Measurements from ENCODE around the gene C1QTNF8.

C1QTNF8 gene

DNA sequence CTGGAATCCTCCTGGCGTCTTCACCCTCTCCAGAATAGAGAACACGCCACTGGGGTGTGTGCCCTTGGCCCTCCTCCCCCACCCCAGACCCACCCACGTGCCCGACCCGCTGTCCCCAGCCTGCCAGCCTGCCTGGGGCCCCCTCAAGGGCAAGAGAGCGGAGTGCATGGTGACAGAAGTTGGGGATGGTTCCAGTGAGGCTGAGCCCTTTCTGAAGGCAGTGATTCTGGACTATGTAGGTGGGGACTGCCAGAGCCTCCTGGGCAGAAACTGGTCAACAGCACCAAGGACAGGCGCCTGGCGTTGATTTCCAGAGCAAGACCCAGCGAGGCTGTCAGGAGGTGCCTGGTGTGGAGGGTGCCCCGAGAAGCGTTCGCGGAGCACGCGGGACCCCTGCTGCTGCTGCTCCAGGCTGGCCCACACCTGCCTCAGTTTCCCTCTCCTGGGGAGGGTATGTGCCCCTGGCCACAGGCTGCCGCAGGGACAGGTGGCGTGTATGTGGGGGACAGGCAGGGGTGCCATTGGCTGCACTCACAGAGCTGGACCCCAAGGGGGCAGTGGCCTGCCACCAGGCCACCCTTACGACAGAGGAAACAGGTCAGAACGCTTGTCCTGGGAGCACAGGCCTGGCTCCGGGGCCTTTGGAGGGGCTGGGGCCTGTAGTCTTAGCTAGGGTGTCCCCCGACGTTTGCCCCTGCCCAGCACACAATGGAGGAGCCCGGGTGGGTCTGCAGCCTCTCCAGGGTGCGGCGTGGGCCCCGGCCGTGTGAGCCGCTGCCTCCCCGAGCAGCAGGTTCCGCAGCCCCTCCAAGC lies 22.3 kb downstream of the C1QTNF8 start:
- no peak overlapping the region for H3K4me3 ChIP-seq (ENCODE audit: low read depth, low read length)
- TF ChIP-seq, protein P1, sequence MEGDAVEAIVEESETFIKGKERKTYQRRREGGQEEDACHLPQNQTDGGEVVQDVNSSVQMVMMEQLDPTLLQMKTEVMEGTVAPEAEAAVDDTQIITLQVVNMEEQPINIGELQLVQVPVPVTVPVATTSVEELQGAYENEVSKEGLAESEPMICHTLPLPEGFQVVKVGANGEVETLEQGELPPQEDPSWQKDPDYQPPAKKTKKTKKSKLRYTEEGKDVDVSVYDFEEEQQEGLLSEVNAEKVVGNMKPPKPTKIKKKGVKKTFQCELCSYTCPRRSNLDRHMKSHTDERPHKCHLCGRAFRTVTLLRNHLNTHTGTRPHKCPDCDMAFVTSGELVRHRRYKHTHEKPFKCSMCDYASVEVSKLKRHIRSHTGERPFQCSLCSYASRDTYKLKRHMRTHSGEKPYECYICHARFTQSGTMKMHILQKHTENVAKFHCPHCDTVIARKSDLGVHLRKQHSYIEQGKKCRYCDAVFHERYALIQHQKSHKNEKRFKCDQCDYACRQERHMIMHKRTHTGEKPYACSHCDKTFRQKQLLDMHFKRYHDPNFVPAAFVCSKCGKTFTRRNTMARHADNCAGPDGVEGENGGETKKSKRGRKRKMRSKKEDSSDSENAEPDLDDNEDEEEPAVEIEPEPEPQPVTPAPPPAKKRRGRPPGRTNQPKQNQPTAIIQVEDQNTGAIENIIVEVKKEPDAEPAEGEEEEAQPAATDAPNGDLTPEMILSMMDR (IDR thresholded peaks at IDR 0.05; ENCODE audit: low read depth, low read length), result no peak
- in situ Hi-C loops (cut with HindIII; ENCODE audit: low sequenced_read_pairs), result no loop called here
- no peak for DNase-seq (ENCODE audit: low read depth, low spot score)

GRCh38 chr16:1073262-1073558 lies 22.8 kb downstream of the C1QTNF8 start:
- in situ Hi-C loops (cut with HindIII; ENCODE audit: low sequenced_read_pairs), result no loop called here

GRCh38 chr16:1072526-1073261 lies 23.4 kb downstream of the C1QTNF8 start, which contains the start of gene SSTR5:
TSS of gene SSTR5 (plus strand) at chr16:1072747. CDS start at chr16:1078869, 6,122 bp downstream.
- TF ChIP-seq, protein P1 (IDR thresholded peaks at IDR 0.05; ENCODE audit: low read depth, low read length), result no peak
- no peak for DNase-seq (ENCODE audit: low read depth, low spot score)
- in situ Hi-C loops (cut with HindIII; ENCODE audit: low sequenced_read_pairs), result no loop called here
- no peak within 1 kb of the TSS for H3K4me3 ChIP-seq (ENCODE audit: low read depth, low read length)

More at GRCh38 chr16:1073262-1073558, 22.8 kb downstream of the C1QTNF8 start:
- H3K4me3 ChIP-seq (ENCODE audit: low read depth, low read length), result no peak overlapping the region
- no peak for DNase-seq (ENCODE audit: low read depth, low spot score)
- TF ChIP-seq, protein P1 (IDR thresholded peaks at IDR 0.05; ENCODE audit: low read depth, low read length), result no peak

GRCh38 chr16:1071561-1072225 lies 24.4 kb downstream of the C1QTNF8 start:
- in situ Hi-C loops (cut with HindIII; ENCODE audit: low sequenced_read_pairs), result no loop called here
- TF ChIP-seq, protein P1 (IDR thresholded peaks at IDR 0.05; ENCODE audit: low read depth, low read length), result no peak
- no peak for DNase-seq (ENCODE audit: low read depth, low spot score)
- H3K4me3 ChIP-seq (ENCODE audit: low read depth, low read length), result no peak overlapping the region

DNA sequence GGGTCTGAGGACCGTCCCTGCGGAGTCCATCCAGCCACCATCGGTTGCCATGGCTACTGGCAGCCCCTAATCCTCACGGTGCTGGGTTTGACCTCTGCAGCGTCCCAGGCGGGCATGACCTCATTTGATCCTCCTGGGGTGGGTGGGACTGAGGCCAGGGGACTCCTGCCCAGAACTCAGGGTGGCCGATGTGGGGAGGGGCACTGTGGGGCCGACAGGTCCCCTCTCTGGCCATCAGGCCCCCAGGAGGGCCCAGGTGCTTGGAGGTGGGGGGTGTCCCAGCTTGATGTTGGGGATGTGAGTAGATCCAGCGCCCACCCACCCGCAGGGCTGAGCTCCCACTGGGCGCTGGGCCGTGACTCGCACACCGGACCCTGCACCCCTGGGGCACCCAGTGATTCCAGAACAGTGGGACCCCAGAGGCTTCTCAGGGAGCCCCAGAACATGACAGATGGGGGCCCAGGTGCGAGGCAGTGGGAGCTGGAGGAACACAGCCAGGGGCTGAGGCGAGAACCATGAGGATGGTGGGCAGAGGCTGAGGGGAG lies 25.1 kb downstream of the C1QTNF8 start:
- in situ Hi-C loops (cut with HindIII; ENCODE audit: low sequenced_read_pairs), result no loop called here
- H3K4me3 ChIP-seq (ENCODE audit: low read depth, low read length), result no peak overlapping the region
- DNase-seq (ENCODE audit: low read depth, low spot score), result no peak
- TF ChIP-seq, protein P1 (IDR thresholded peaks at IDR 0.05; ENCODE audit: low read depth, low read length), result no peak

All from astrocyte of the spinal cord (primary cell).